HL-60 (cell line): ENCODE measurements around the gene USF1.

Experiments
- DNase-seq, 2 experiments: peaks; one replicate each; pipeline ENCODE4 v3.0.0-alpha.2; 2010 to 2020; ENCODE audit warnings: low read depth in 1 of 2, low spot score in 1 of 2
- H3K27ac ChIP-seq: fragments of 250-450 bp; sonication (Bioruptor Pico); replicated peaks from 2 replicates; pipeline ENCODE4 v1.5.1; 2020; ENCODE audit warnings: mild to moderate bottlenecking, moderate library complexity
- H3K27me3 ChIP-seq: fragments of 250-450 bp; sonication (Bioruptor Pico); 2 replicates; pipeline ENCODE4 v1.5.1; 2021; ENCODE audit warnings: mild to moderate bottlenecking, moderate library complexity; ENCODE audit not compliant: insufficient read depth, poor library complexity, severe bottlenecking
- H3K4me3 ChIP-seq: replicated peaks from 2 replicates; pipeline ENCODE4 v1.5.1; 2011; ENCODE audit warnings: mild to moderate bottlenecking, control low read depth, low read length; ENCODE audit not compliant: insufficient read depth
- GABPA ChIP-seq: IDR thresholded peaks from 2 replicates; pipeline ENCODE4 v1.6.1; 2012; ENCODE audit warnings: low read depth
- POLR2AphosphoS5 ChIP-seq: IDR thresholded peaks from 2 replicates; pipeline ENCODE4 v1.6.1; 2012; ENCODE audit warnings: low read depth
- SPI1 ChIP-seq: IDR thresholded peaks from 2 replicates; pipeline ENCODE4 v1.6.1; 2012; ENCODE audit warnings: low read depth, mild to moderate bottlenecking, borderline replicate concordance
- TF ChIP-seq, protein P1 (sequence below): IDR thresholded peaks from one replicate; pipeline ENCODE4 v1.5.1; 2011; ENCODE audit warnings: low read length, control low read depth, inconsistent platforms; ENCODE audit not compliant: insufficient read depth
- TF ChIP-seq, protein P2 (sequence below): IDR thresholded peaks from 2 replicates; pipeline ENCODE4 v1.6.1; 2012; ENCODE audit warnings: low read depth; ENCODE audit not compliant: insufficient replicate concordance

USF1 gene

GRCh38 chr1:161052899-161053298 lies 7.1 kb upstream of the USF1 start:
- no peak overlapping the region for H3K27ac ChIP-seq
- TF ChIP-seq, protein P1, sequence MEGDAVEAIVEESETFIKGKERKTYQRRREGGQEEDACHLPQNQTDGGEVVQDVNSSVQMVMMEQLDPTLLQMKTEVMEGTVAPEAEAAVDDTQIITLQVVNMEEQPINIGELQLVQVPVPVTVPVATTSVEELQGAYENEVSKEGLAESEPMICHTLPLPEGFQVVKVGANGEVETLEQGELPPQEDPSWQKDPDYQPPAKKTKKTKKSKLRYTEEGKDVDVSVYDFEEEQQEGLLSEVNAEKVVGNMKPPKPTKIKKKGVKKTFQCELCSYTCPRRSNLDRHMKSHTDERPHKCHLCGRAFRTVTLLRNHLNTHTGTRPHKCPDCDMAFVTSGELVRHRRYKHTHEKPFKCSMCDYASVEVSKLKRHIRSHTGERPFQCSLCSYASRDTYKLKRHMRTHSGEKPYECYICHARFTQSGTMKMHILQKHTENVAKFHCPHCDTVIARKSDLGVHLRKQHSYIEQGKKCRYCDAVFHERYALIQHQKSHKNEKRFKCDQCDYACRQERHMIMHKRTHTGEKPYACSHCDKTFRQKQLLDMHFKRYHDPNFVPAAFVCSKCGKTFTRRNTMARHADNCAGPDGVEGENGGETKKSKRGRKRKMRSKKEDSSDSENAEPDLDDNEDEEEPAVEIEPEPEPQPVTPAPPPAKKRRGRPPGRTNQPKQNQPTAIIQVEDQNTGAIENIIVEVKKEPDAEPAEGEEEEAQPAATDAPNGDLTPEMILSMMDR = no peak
- TF ChIP-seq POLR2AphosphoS5 (no peak), GABPA (no peak), SPI1 (no peak)
- TF ChIP-seq, protein P2, sequence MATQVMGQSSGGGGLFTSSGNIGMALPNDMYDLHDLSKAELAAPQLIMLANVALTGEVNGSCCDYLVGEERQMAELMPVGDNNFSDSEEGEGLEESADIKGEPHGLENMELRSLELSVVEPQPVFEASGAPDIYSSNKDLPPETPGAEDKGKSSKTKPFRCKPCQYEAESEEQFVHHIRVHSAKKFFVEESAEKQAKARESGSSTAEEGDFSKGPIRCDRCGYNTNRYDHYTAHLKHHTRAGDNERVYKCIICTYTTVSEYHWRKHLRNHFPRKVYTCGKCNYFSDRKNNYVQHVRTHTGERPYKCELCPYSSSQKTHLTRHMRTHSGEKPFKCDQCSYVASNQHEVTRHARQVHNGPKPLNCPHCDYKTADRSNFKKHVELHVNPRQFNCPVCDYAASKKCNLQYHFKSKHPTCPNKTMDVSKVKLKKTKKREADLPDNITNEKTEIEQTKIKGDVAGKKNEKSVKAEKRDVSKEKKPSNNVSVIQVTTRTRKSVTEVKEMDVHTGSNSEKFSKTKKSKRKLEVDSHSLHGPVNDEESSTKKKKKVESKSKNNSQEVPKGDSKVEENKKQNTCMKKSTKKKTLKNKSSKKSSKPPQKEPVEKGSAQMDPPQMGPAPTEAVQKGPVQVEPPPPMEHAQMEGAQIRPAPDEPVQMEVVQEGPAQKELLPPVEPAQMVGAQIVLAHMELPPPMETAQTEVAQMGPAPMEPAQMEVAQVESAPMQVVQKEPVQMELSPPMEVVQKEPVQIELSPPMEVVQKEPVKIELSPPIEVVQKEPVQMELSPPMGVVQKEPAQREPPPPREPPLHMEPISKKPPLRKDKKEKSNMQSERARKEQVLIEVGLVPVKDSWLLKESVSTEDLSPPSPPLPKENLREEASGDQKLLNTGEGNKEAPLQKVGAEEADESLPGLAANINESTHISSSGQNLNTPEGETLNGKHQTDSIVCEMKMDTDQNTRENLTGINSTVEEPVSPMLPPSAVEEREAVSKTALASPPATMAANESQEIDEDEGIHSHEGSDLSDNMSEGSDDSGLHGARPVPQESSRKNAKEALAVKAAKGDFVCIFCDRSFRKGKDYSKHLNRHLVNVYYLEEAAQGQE = no peak
- no peak overlapping the region for H3K4me3 ChIP-seq
- DNase-seq = no peak
- H3K27me3 ChIP-seq = no peaks in the 10 kb centered on the region

- Histone ChIP-seq H3K27ac (no peak overlapping the region), H3K4me3 (no peak overlapping the region), H3K27me3 (no peaks in the 10 kb centered on the region)
- no peak for DNase-seq
- TF ChIP-seq, protein P2 = no peak
- TF ChIP-seq, protein P1 = no peak
- TF ChIP-seq POLR2AphosphoS5 (no peak), GABPA (no peak), SPI1 (no peak)
Observed at GRCh38 chr1:161051219-161051618, 5.4 kb upstream of the USF1 start.

GRCh38 chr1:161048949-161049722 lies 3.4 kb upstream of the USF1 start:
- Histone ChIP-seq H3K27me3 (no peaks in the 10 kb centered on the region), H3K27ac (no peak overlapping the region), H3K4me3 (no peak overlapping the region)
- DNase-seq = no peak
- TF ChIP-seq GABPA (no peak), SPI1 (no peak), POLR2AphosphoS5 (no peak; the same call in 1 of the 2 replicates)
- TF ChIP-seq, protein P1 = no peak
- TF ChIP-seq, protein P2 = no peak
